LNCaP clone FGC (cell line): ENCODE results near the gene AKAP1.

Source experiments
- DNase-seq: peaks from one replicate; pipeline ENCODE4 v3.0.0-alpha.2; 2011; ENCODE audit warnings: low read depth
- H3K4me3 ChIP-seq: 2 replicates; pipeline ENCODE4 v1.5.1; 2011; ENCODE audit warnings: mild to moderate bottlenecking, low read depth, low read length, control low read depth
- CTCF ChIP-seq: IDR thresholded peaks from 2 replicates; pipeline ENCODE4 v1.5.1; 2012; ENCODE audit warnings: mild to moderate bottlenecking; ENCODE audit not compliant: control insufficient read depth, insufficient read depth; ENCODE audit errors: extremely low read depth

AKAP1 gene

GRCh38 chr17:57084802-57085447, at the start of gene AKAP1:
TSS of gene AKAP1 (plus strand) at chr17:57085246. CDS start at chr17:57105465, 20,219 bp downstream.
- DNase-seq, result peak; percentile 79
- peak within 1 kb of the TSS; percentile 87 for H3K4me3 ChIP-seq
- TF ChIP-seq CTCF, result peak; percentile 38

- H3K4me3 ChIP-seq, result no peak overlapping the region
- no peak for TF ChIP-seq CTCF
- DNase-seq, result no peak
These were observed 49.0 kb upstream of the AKAP1 start for GRCh38 chr17:57035971-57036481.

GRCh38 chr17:57037411-57037810, 47.6 kb upstream of the AKAP1 start:
- TF ChIP-seq CTCF, result no peak
- no peak overlapping the region for H3K4me3 ChIP-seq
- DNase-seq, result no peak

GRCh38 chr17:57038486-57038885, 46.6 kb upstream of the AKAP1 start:
- no peak overlapping the region for H3K4me3 ChIP-seq
- DNase-seq, result no peak
- TF ChIP-seq CTCF, result no peak

GRCh38 chr17:57040571-57040970, 44.5 kb upstream of the AKAP1 start:
- TF ChIP-seq CTCF, result no peak
- H3K4me3 ChIP-seq, result no peak overlapping the region
- DNase-seq, result no peak

GRCh38 chr17:57043276-57043675, 41.8 kb upstream of the AKAP1 start:
- no peak for DNase-seq
- no peak overlapping the region for H3K4me3 ChIP-seq
- no peak for TF ChIP-seq CTCF
